D721Med (cell line): ENCODE results near the gene PLXNA4.

ENCODE experiments used
- DNase-seq: peaks from one replicate; pipeline ENCODE4 v3.0.0; 2011; ENCODE audit warnings: low spot score; ENCODE audit not compliant: insufficient read length
- FAIRE-seq: peaks from 2 replicates; lab custom pipeline; 2011; peaks lifted over from hg19 to GRCh38; lab: Jason Lieb, UNC
- CTCF ChIP-seq: IDR thresholded peaks from 2 replicates; pipeline ENCODE4 v1.5.1; 2012; ENCODE audit warnings: mild to moderate bottlenecking, control low read depth; ENCODE audit not compliant: insufficient read depth; ENCODE audit errors: missing control alignments

PLXNA4 gene

GRCh38 chr7:132112657-132113056 lies 463.6 kb downstream of the PLXNA4 start:
- no peak for TF ChIP-seq CTCF
- FAIRE-seq (no peak), DNase-seq (no peak)

GRCh38 chr7:132112106-132112505 lies 464.2 kb downstream of the PLXNA4 start:
- no peak for FAIRE-seq
- TF ChIP-seq CTCF = no peak
- DNase-seq = no peak

GRCh38 chr7:132110692-132111091 lies 465.6 kb downstream of the PLXNA4 start:
- TF ChIP-seq CTCF = no peak
- FAIRE-seq = no peak
- DNase-seq = no peak

- DNase-seq (no peak), FAIRE-seq (no peak)
- no peak for TF ChIP-seq CTCF
These were observed 466.5 kb downstream of the PLXNA4 start for GRCh38 chr7:132109769-132110168.

- DNase-seq (no peak), FAIRE-seq (no peak)
- TF ChIP-seq CTCF = no peak
These were observed 467.7 kb downstream of the PLXNA4 start for GRCh38 chr7:132108563-132108962.

GRCh38 chr7:132106491-132106890 lies 469.8 kb downstream of the PLXNA4 start:
- TF ChIP-seq CTCF = no peak
- DNase-seq (no peak), FAIRE-seq (no peak)

- TF ChIP-seq CTCF = no peak
- FAIRE-seq (no peak), DNase-seq (no peak)
These were observed 471.2 kb downstream of the PLXNA4 start for GRCh38 chr7:132105096-132105495.
